Neutrophil (primary cell): Measurements from ENCODE around the gene NR2F2.

Source experiments
- H3K27ac ChIP-seq: fragments of 200-600 bp; sonication (generic); 2 replicates; pipeline ENCODE4 v1.5.1; 2016; ENCODE audit warnings: mild to moderate bottlenecking, moderate library complexity
- H3K27me3 ChIP-seq: fragments of 200-600 bp; sonication (generic); 2 replicates; pipeline ENCODE4 v1.6.0; 2016; ENCODE audit warnings: mild to moderate bottlenecking
- H3K36me3 ChIP-seq: fragments of 200-600 bp; sonication (generic); 2 replicates; pipeline ENCODE4 v1.5.1; 2017
- H3K4me1 ChIP-seq, 2 experiments: fragments of 200-600 bp in 1 of 2; sonication (generic) in 1 of 2; 1 replicate in 1 of 2; 2 replicates in 1 of 2; pipeline versions ENCODE4 v1.5.1 to v1.6.1; 2013 to 2016; ENCODE audit warnings: low read depth in 1 of 2, low read length in 1 of 2, mild to moderate bottlenecking in 1 of 2, moderate library complexity in 1 of 2; ENCODE audit not compliant: control insufficient read depth in 1 of 2, insufficient read depth in 1 of 2
- H3K4me3 ChIP-seq, 2 experiments: fragments of 200-600 bp in 1 of 2; sonication (generic) in 1 of 2; 1 replicate in 1 of 2; 2 replicates in 1 of 2; pipeline ENCODE4 v1.5.1; 2013 to 2016; ENCODE audit warnings: low read depth in 1 of 2, low read length in 1 of 2, mild to moderate bottlenecking in 1 of 2, moderate library complexity in 1 of 2
- H3K9me3 ChIP-seq: fragments of 200-600 bp; sonication (generic); 2 replicates; pipeline ENCODE4 v1.5.1; 2016
- CTCF ChIP-seq: fragments of 200-600 bp; sonication (generic); IDR thresholded peaks from 2 replicates; pipeline ENCODE4 v1.5.1; 2016; ENCODE audit warnings: antibody characterized with exemption

The NR2F2 gene

GRCh38 chr15:96316953-96317629 lies 13.4 kb upstream of the NR2F2 start:
- H3K27ac ChIP-seq: no peak overlapping the region
- H3K9me3 ChIP-seq: no peaks in the 10 kb centered on the region
- H3K4me3 ChIP-seq: no peak overlapping the region
- H3K36me3 ChIP-seq: no peaks in the 10 kb centered on the region
- H3K4me1 ChIP-seq: no peaks in the 10 kb centered on the region
- peaks cover 95% of the 10 kb centered on the region for H3K27me3 ChIP-seq
- TF ChIP-seq CTCF: no peak

GRCh38 chr15:96320107-96320506 lies 10.4 kb upstream of the NR2F2 start:
- Histone ChIP-seq H3K4me1 (no peaks in the 10 kb centered on the region), H3K27me3 (peaks cover 99% of the 10 kb centered on the region), H3K27ac (no peak overlapping the region), H3K9me3 (no peaks in the 10 kb centered on the region), H3K4me3 (no peak overlapping the region), H3K36me3 (no peaks in the 10 kb centered on the region)
- no peak for TF ChIP-seq CTCF

- no peaks in the 10 kb centered on the region for H3K36me3 ChIP-seq
- H3K9me3 ChIP-seq: no peaks in the 10 kb centered on the region
- TF ChIP-seq CTCF: no peak
- H3K27me3 ChIP-seq: peaks cover 100% of the 10 kb centered on the region
- H3K4me1 ChIP-seq: no peaks in the 10 kb centered on the region
- H3K27ac ChIP-seq: no peak overlapping the region
- H3K4me3 ChIP-seq: no peak overlapping the region
Observed at GRCh38 chr15:96320703-96321638, 9.5 kb upstream of the NR2F2 start.

- H3K27me3 ChIP-seq: peaks cover 100% of the 10 kb centered on the region
- no peak overlapping the region for H3K4me3 ChIP-seq
- H3K36me3 ChIP-seq: no peaks in the 10 kb centered on the region
- no peak overlapping the region for H3K27ac ChIP-seq
- H3K9me3 ChIP-seq: no peaks in the 10 kb centered on the region
- no peak for TF ChIP-seq CTCF
- H3K4me1 ChIP-seq: no peaks in the 10 kb centered on the region
Observed at GRCh38 chr15:96321639-96322535, 8.6 kb upstream of the NR2F2 start.

GRCh38 chr15:96322536-96323318 lies 7.8 kb upstream of the NR2F2 start:
- no peak for TF ChIP-seq CTCF
- Histone ChIP-seq H3K27me3 (peaks cover 100% of the 10 kb centered on the region), H3K27ac (no peak overlapping the region), H3K4me3 (no peak overlapping the region), H3K9me3 (no peaks in the 10 kb centered on the region), H3K36me3 (no peaks in the 10 kb centered on the region), H3K4me1 (no peaks in the 10 kb centered on the region)
